Mesenchymal stem cell (in vitro differentiated cells and primary cell): ENCODE data around the gene PAX2.

ENCODE experiments used
- DNase-seq: peaks from one replicate; pipeline ENCODE4 v3.0.0-alpha.2; 2013
- H2AFZ ChIP-seq: one replicate; pipeline ENCODE4 v1.6.1; 2013; ENCODE audit warnings: low read depth, mild to moderate bottlenecking, control low read depth, inconsistent platforms, low read length, moderate library complexity
- H2AK5ac ChIP-seq: 2 replicates; pipeline ENCODE4 v1.6.1; 2013; ENCODE audit warnings: low read length, moderate library complexity, mild to moderate bottlenecking, inconsistent platforms; ENCODE audit not compliant: severe bottlenecking
- H2BK120ac ChIP-seq: one replicate; pipeline ENCODE4 v1.6.1; 2013; ENCODE audit warnings: low read depth, mild to moderate bottlenecking, inconsistent platforms, low read length, moderate library complexity
- H2BK12ac ChIP-seq, 2 experiments: one replicate each; pipeline ENCODE4 v1.6.1; 2013; ENCODE audit warnings: inconsistent platforms in 2 of 2, low read length in 2 of 2, mild to moderate bottlenecking in 2 of 2, moderate library complexity in 2 of 2, control low read depth in 1 of 2
- H2BK15ac ChIP-seq: one replicate; pipeline ENCODE4 v1.6.1; 2013; ENCODE audit warnings: mild to moderate bottlenecking, low read depth, inconsistent platforms; ENCODE audit not compliant: poor library complexity, severe bottlenecking
- H2BK5ac ChIP-seq: 2 replicates; pipeline ENCODE4 v1.6.1; 2013; ENCODE audit warnings: low read depth, mild to moderate bottlenecking, low read length, control low read depth, inconsistent platforms; ENCODE audit not compliant: poor library complexity, severe bottlenecking
- H3K14ac ChIP-seq, 2 experiments: one replicate each; pipeline ENCODE4 v1.6.1; 2013; ENCODE audit warnings: inconsistent platforms in 2 of 2, low read length in 2 of 2, control low read depth in 1 of 2, mild to moderate bottlenecking in 1 of 2, moderate library complexity in 1 of 2
- H3K18ac ChIP-seq, 2 experiments: one replicate each; pipeline ENCODE4 v1.6.1; 2013; ENCODE audit warnings: inconsistent platforms in 2 of 2, low read length in 2 of 2, control low read depth in 1 of 2, low read depth in 1 of 2, mild to moderate bottlenecking in 1 of 2
- H3K23ac ChIP-seq, 2 experiments: one replicate each; pipeline ENCODE4 v1.6.1; 2013; ENCODE audit warnings: inconsistent platforms in 2 of 2, low read length in 2 of 2, mild to moderate bottlenecking in 2 of 2, moderate library complexity in 2 of 2, control low read depth in 1 of 2
- H3K27ac ChIP-seq: 2 replicates; pipeline ENCODE4 v1.5.1; 2013; ENCODE audit warnings: mild to moderate bottlenecking, moderate library complexity, low read length, control low read depth, inconsistent platforms; ENCODE audit not compliant: poor library complexity, severe bottlenecking
- H3K27me3 ChIP-seq, 2 experiments: 2 replicates each; pipeline versions ENCODE4 v1.6.1 to v1.7.0; 2013; ENCODE audit warnings: low read length in 2 of 2, mild to moderate bottlenecking in 2 of 2, moderate library complexity in 2 of 2, control low read depth in 1 of 2, inconsistent platforms in 1 of 2; ENCODE audit not compliant: control insufficient read depth in 1 of 2, insufficient read depth in 1 of 2
- H3K36me3 ChIP-seq, 2 experiments: 2 replicates each; pipeline versions ENCODE4 v1.6.1 to v1.7.0; 2013; ENCODE audit warnings: low read length in 2 of 2, control low read depth in 1 of 2, inconsistent platforms in 1 of 2, low read depth in 1 of 2, mild to moderate bottlenecking in 1 of 2; ENCODE audit not compliant: insufficient read depth in 2 of 2, control insufficient read depth in 1 of 2
- H3K4ac ChIP-seq, 2 experiments: one replicate each; pipeline ENCODE4 v1.6.1; 2013; ENCODE audit warnings: inconsistent platforms in 2 of 2, low read length in 2 of 2, mild to moderate bottlenecking in 2 of 2, moderate library complexity in 2 of 2, control low read depth in 1 of 2, low read depth in 1 of 2
- H3K4me1 ChIP-seq: 2 replicates; pipeline ENCODE4 v1.6.1; 2013; ENCODE audit warnings: low read depth, low read length, control low read depth; ENCODE audit not compliant: control insufficient read depth, insufficient read depth
- H3K4me2 ChIP-seq: 2 replicates; pipeline ENCODE4 v1.6.1; 2013; ENCODE audit warnings: low read length, mild to moderate bottlenecking, inconsistent platforms; ENCODE audit not compliant: poor library complexity, severe bottlenecking
- H3K4me3 ChIP-seq, 2 experiments: 2 replicates each; pipeline versions ENCODE4 v1.5.1 to v1.7.0; 2013; ENCODE audit warnings: low read length in 2 of 2, mild to moderate bottlenecking in 2 of 2, control low read depth in 1 of 2, low read depth in 1 of 2; ENCODE audit not compliant: insufficient read depth in 1 of 2
- H3K79me1 ChIP-seq: replicated peaks from 2 replicates; pipeline ENCODE4 v1.6.1; 2013; ENCODE audit warnings: mild to moderate bottlenecking, control low read depth, low read length, inconsistent platforms; ENCODE audit not compliant: poor library complexity, severe bottlenecking
- H3K9ac ChIP-seq: 2 replicates; pipeline ENCODE4 v1.7.0; 2013; ENCODE audit warnings: mild to moderate bottlenecking, low read length, moderate library complexity
- H3K9me3 ChIP-seq: 2 replicates; pipeline ENCODE4 v1.7.0; 2013; ENCODE audit warnings: mild to moderate bottlenecking, low read length; ENCODE audit not compliant: control insufficient read depth
- H4K8ac ChIP-seq: one replicate; pipeline ENCODE4 v1.6.1; 2013; ENCODE audit warnings: inconsistent platforms, mild to moderate bottlenecking, low read length, moderate library complexity
- H4K91ac ChIP-seq: one replicate; pipeline ENCODE4 v1.6.1; 2013; ENCODE audit warnings: mild to moderate bottlenecking, low read length, inconsistent platforms
- WGBS: methylation state at CpG from one replicate; pipeline ENCODE4 v1.1.7; 2013; ENCODE audit warnings: mixed read lengths; 5-methylcytosine and 5-hydroxymethylcytosine counted together

Gene PAX2

GRCh38 chr10:100873827-100874326 is 128.5 kb downstream of the PAX2 start:
- WGBS, result 70% methylated on average over 14 of the region's 14 CpGs
- no peak overlapping the region for H2AK5ac ChIP-seq
- H3K9me3 ChIP-seq, result no peaks in the 10 kb centered on the region
- H4K91ac ChIP-seq, result no peak overlapping the region
- H4K8ac ChIP-seq, result no peak overlapping the region
- H3K4me3 ChIP-seq, result no peak overlapping the region
- H2BK120ac ChIP-seq, result no peak overlapping the region
- no peak overlapping the region for H3K14ac ChIP-seq
- no peaks in the 10 kb centered on the region for H3K79me1 ChIP-seq
- H3K4me2 ChIP-seq, result no peak overlapping the region
- no peak overlapping the region for H2BK5ac ChIP-seq
- no peak overlapping the region for H2BK12ac ChIP-seq
- no peak overlapping the region for H3K18ac ChIP-seq
- H3K4me1 ChIP-seq, result peaks cover 26% of the 10 kb centered on the region
- H3K23ac ChIP-seq, result no peak overlapping the region
- H3K36me3 ChIP-seq, result no peaks in the 10 kb centered on the region
- no peak for DNase-seq
- H2BK15ac ChIP-seq, result no peak overlapping the region
- no peak overlapping the region for H3K9ac ChIP-seq
- H3K27ac ChIP-seq, result no peak overlapping the region
- H3K4ac ChIP-seq, result no peak overlapping the region
- no peak overlapping the region for H2AFZ ChIP-seq
- H3K27me3 ChIP-seq, result peaks cover 5 to 71% of the 10 kb centered on the region in 2 experiments

- H3K4me3 ChIP-seq, result no peak overlapping the region
- H3K27me3 ChIP-seq, result peaks cover 7 to 69% of the 10 kb centered on the region in 2 experiments
- no peaks in the 10 kb centered on the region for H3K79me1 ChIP-seq
- no peak overlapping the region for H4K8ac ChIP-seq
- H3K36me3 ChIP-seq, result no peaks in the 10 kb centered on the region
- 82% methylated on average over 18 of the region's 20 CpGs for WGBS
- no peak overlapping the region for H4K91ac ChIP-seq
- H2BK12ac ChIP-seq, result no peak overlapping the region
- peaks cover 28% of the 10 kb centered on the region for H3K4me1 ChIP-seq
- no peak overlapping the region for H3K4me2 ChIP-seq
- no peak overlapping the region for H3K18ac ChIP-seq
- H2BK120ac ChIP-seq, result no peak overlapping the region
- no peak overlapping the region for H3K27ac ChIP-seq
- DNase-seq, result no peak
- H3K4ac ChIP-seq, result no peak overlapping the region
- H3K9ac ChIP-seq, result no peak overlapping the region
- H2BK15ac ChIP-seq, result no peak overlapping the region
- no peak overlapping the region for H2AFZ ChIP-seq
- no peak overlapping the region for H2BK5ac ChIP-seq
- no peaks in the 10 kb centered on the region for H3K9me3 ChIP-seq
- H3K14ac ChIP-seq, result no peak overlapping the region
- no peak overlapping the region for H3K23ac ChIP-seq
- H2AK5ac ChIP-seq, result no peak overlapping the region
Measured at GRCh38 chr10:100874702-100875483, 129.5 kb downstream of the PAX2 start.

DNA sequence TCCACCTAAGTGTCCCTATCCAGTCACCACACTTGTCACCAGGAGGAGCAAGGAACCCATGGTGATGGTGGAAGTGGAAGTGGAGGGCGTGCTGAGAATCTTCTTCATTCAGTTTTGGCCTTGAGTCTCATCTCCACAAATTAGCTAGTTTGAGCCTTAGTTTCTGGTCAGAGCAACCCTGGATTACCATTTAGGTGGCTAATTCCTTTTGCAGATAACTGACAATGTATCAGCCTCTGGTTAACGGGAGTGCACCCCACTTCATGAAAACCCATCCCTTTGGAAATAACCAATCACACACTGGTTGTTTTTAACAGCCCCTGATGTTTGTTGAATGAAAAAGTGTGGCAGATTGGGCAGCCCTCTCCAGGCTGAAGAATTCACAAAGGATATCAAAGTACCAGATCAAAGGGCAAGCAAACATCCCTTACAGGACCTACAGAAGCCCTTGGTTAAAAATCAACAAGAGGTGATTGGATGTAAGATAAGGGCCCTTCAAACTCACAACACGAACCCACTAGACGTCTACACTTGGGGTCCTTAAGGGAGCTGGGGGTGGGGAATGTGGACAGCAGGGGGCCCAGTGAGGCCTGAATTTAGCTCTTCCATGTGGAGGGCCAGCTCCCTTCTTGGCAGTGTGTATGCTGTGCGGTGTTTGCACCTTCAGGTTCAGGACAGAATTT is 130.2 kb downstream of the PAX2 start:
- Histone ChIP-seq H4K91ac (no peak overlapping the region), H2BK5ac (no peak overlapping the region), H2AFZ (no peak overlapping the region), H2BK120ac (no peak overlapping the region), H2BK12ac (no peak overlapping the region), H3K14ac (no peak overlapping the region), H3K18ac (no peak overlapping the region), H3K9ac (no peak overlapping the region), H3K4me3 (no peak overlapping the region), H3K27ac (no peak overlapping the region), H3K9me3 (no peaks in the 10 kb centered on the region), H3K4me1 (peaks cover 29% of the 10 kb centered on the region), H2AK5ac (no peak overlapping the region), H3K79me1 (no peaks in the 10 kb centered on the region), H3K4ac (no peak overlapping the region), H3K4me2 (no peak overlapping the region), H3K36me3 (no peaks in the 10 kb centered on the region), H3K27me3 (peaks cover 10 to 72% of the 10 kb centered on the region in 2 experiments), H3K23ac (no peak overlapping the region), H4K8ac (no peak overlapping the region), H2BK15ac (no peak overlapping the region)
- 21% methylated on average over 3 of the region's 5 CpGs for WGBS
- DNase-seq, result no peak
